H1 (cell line): ENCODE data around the gene LCN10. TPM values are rescaled to one million over a fixed set of nuclear protein-coding genes. Genes with fewer than 3 reads are reported as not detected.

Source experiments
- CTCF ChIA-PET: fragments of 300-600 bp; sonication (Branson Sonifier 250); formaldehyde crosslinking; loops from one replicate; lab custom pipeline; 2021; ENCODE audit not compliant: partially characterized antibody; lab: Charles Lee
- POLR2A ChIA-PET: fragments of 300-600 bp; sonication (Branson Sonifier 250); formaldehyde crosslinking; loops from one replicate; lab custom pipeline; 2021; ENCODE audit warnings: inconsistent platforms; ENCODE audit not compliant: partially characterized antibody; lab: Charles Lee
- DNase-seq, 2 experiments: peaks; one replicate each; pipeline versions ENCODE4 v3.0.0 to v3.0.0-alpha.2; 2010 to 2022; ENCODE audit warnings: low spot score in 2 of 2, low read depth in 1 of 2, mixed read lengths in 1 of 2
- FAIRE-seq: peaks from 2 replicates; lab custom pipeline; 2011; peaks lifted over from hg19 to GRCh38; lab: Jason Lieb, UNC
- H2AFZ ChIP-seq: 2 replicates; pipeline ENCODE4 v1.8.1; 2012; ENCODE audit warnings: low read length, inconsistent platforms
- H2AK5ac ChIP-seq: 2 replicates; pipeline ENCODE4 v1.6.1; 2013; ENCODE audit warnings: low read depth, low read length
- H2BK120ac ChIP-seq: replicated peaks from 2 replicates; pipeline ENCODE3; 2013; ENCODE audit warnings: low read depth, low read length, inconsistent platforms
- H2BK12ac ChIP-seq: 2 replicates; pipeline ENCODE4 v1.6.1; 2013; ENCODE audit warnings: low read depth, low read length
- H2BK15ac ChIP-seq: 2 replicates; pipeline ENCODE4 v1.6.1; 2013; ENCODE audit warnings: low read length
- H2BK20ac ChIP-seq: 2 replicates; pipeline ENCODE4 v1.6.1; 2013; ENCODE audit warnings: low read length
- H2BK5ac ChIP-seq: 2 replicates; pipeline ENCODE4 v1.6.1; 2013; ENCODE audit warnings: low read depth, low read length
- H3K14ac ChIP-seq: 2 replicates; pipeline ENCODE4 v1.6.1; 2013; ENCODE audit warnings: inconsistent platforms; ENCODE audit not compliant: insufficient read length
- H3K18ac ChIP-seq: 2 replicates; pipeline ENCODE4 v1.6.1; 2013; ENCODE audit warnings: low read length; ENCODE audit errors: extremely low read depth
- H3K23ac ChIP-seq: 2 replicates; pipeline ENCODE4 v1.6.1; 2013; ENCODE audit warnings: inconsistent platforms; ENCODE audit not compliant: insufficient read length
- H3K23me2 ChIP-seq: 2 replicates; pipeline ENCODE4 v1.6.1; 2013; ENCODE audit warnings: low read depth, low read length
- H3K27ac ChIP-seq: 2 replicates; pipeline ENCODE4 v1.6.1; 2011; ENCODE audit warnings: low read depth, low read length, inconsistent platforms
- H3K27me3 ChIP-seq, 4 experiments: replicated peaks in 1 of 4; 1 replicate in 1 of 4; 2 replicates in 3 of 4; pipeline versions ENCODE4 v1.6.1 to v1.8.1; 2011 to 2013; ENCODE audit warnings: low read length in 3 of 4, mild to moderate bottlenecking in 3 of 4, inconsistent platforms in 2 of 4, mixed read lengths in 2 of 4, moderate library complexity in 1 of 4; ENCODE audit not compliant: control insufficient read depth in 3 of 4, insufficient read depth in 3 of 4; ENCODE audit errors: extremely low read depth in 1 of 4
- H3K36me3 ChIP-seq, 4 experiments: 2 replicates each; pipeline versions ENCODE4 v1.6.1 to v1.8.1; 2011 to 2013; ENCODE audit warnings: mild to moderate bottlenecking in 4 of 4, low read length in 3 of 4, moderate library complexity in 2 of 4, control low read depth in 1 of 4, inconsistent platforms in 1 of 4; ENCODE audit not compliant: insufficient read depth in 4 of 4, control insufficient read depth in 2 of 4
- H3K4ac ChIP-seq: replicated peaks from 2 replicates; pipeline ENCODE3; 2013; ENCODE audit warnings: low read length, low read depth, mixed read lengths, inconsistent platforms; ENCODE audit not compliant: insufficient read length
- H3K4me1 ChIP-seq, 4 experiments: replicated peaks in 1 of 4; 1 replicate in 1 of 4; 2 replicates in 3 of 4; pipeline versions ENCODE4 v1.6.1 to v1.8.1; 2011 to 2013; ENCODE audit warnings: low read length in 3 of 4, inconsistent platforms in 2 of 4, mixed read lengths in 1 of 4; ENCODE audit not compliant: insufficient read depth in 4 of 4, control insufficient read depth in 3 of 4
- H3K4me2 ChIP-seq, 2 experiments: 2 replicates each; pipeline versions ENCODE4 v1.6.1 to v1.8.1; 2011 to 2013; ENCODE audit warnings: low read depth in 2 of 2, low read length in 2 of 2, control low read depth in 1 of 2, inconsistent platforms in 1 of 2, mild to moderate bottlenecking in 1 of 2; ENCODE audit not compliant: insufficient read depth in 1 of 2
- H3K4me3 ChIP-seq, 4 experiments: fragments of 200-600, 300-600 bp in 1 of 4; sonication (generic), shearing (Covaris generic), sonication (Bioruptor Twin) in 1 of 4; 2 replicates each; pipeline versions ENCODE4 v1.5.1 to v1.8.1; 2011 to 2016; ENCODE audit warnings: low read length in 4 of 4, low read depth in 3 of 4, control low read depth in 2 of 4, inconsistent platforms in 2 of 4, mild to moderate bottlenecking in 2 of 4, mixed read lengths in 1 of 4, moderate library complexity in 1 of 4; ENCODE audit not compliant: insufficient read depth in 2 of 4; ENCODE audit errors: extremely low read depth in 1 of 4
- H3K56ac ChIP-seq: replicated peaks from 2 replicates; pipeline ENCODE3; 2013; ENCODE audit warnings: low read depth, mild to moderate bottlenecking, mixed read lengths, low read length, inconsistent platforms; ENCODE audit not compliant: insufficient read length
- H3K79me1 ChIP-seq: 2 replicates; pipeline ENCODE4 v1.6.1; 2013; ENCODE audit warnings: low read depth, low read length, control low read depth
- H3K79me2 ChIP-seq, 2 experiments: 2 replicates each; pipeline versions ENCODE4 v1.6.1 to v1.8.1; 2012 to 2013; ENCODE audit warnings: low read length in 2 of 2, mild to moderate bottlenecking in 2 of 2, inconsistent platforms in 1 of 2; ENCODE audit not compliant: insufficient read depth in 2 of 2, control insufficient read depth in 1 of 2
- H3K9ac ChIP-seq, 4 experiments: replicated peaks in 1 of 4; 1 replicate in 1 of 4; 2 replicates in 3 of 4; pipeline versions ENCODE4 v1.6.1 to v1.8.1; 2011 to 2013; ENCODE audit warnings: low read depth in 3 of 4, low read length in 3 of 4, control low read depth in 2 of 4, mild to moderate bottlenecking in 2 of 4, moderate library complexity in 2 of 4, inconsistent platforms in 1 of 4; ENCODE audit errors: extremely low read depth in 1 of 4
- H3K9me3 ChIP-seq, 2 experiments: 2 replicates each; pipeline versions ENCODE4 v1.6.1 to v1.8.1; 2012 to 2013; ENCODE audit warnings: mild to moderate bottlenecking in 2 of 2, moderate library complexity in 2 of 2, control low read depth in 1 of 2, inconsistent platforms in 1 of 2, low read depth in 1 of 2, low read length in 1 of 2, mixed read lengths in 1 of 2; ENCODE audit not compliant: insufficient read depth in 2 of 2
- H4K20me1 ChIP-seq, 2 experiments: replicated peaks in 1 of 2; 2 replicates each; pipeline versions ENCODE3 to v1.8.1; 2011 to 2013; ENCODE audit warnings: inconsistent platforms in 2 of 2, low read length in 2 of 2, mild to moderate bottlenecking in 1 of 2; ENCODE audit not compliant: insufficient read depth in 2 of 2, control insufficient read depth in 1 of 2
- H4K5ac ChIP-seq: 2 replicates; pipeline ENCODE4 v1.6.1; 2013; ENCODE audit warnings: low read length, low read depth, mixed read lengths, inconsistent platforms; ENCODE audit not compliant: insufficient read length
- H4K8ac ChIP-seq: 2 replicates; pipeline ENCODE4 v1.8.0; 2013; ENCODE audit warnings: mild to moderate bottlenecking, moderate library complexity, low read length, inconsistent platforms; ENCODE audit not compliant: insufficient read depth; ENCODE audit errors: extremely low read depth
- H4K91ac ChIP-seq: replicated peaks from 2 replicates; pipeline ENCODE3; 2013; ENCODE audit warnings: low read length, mixed read lengths, inconsistent platforms; ENCODE audit not compliant: insufficient read length
- CTBP2 ChIP-seq: IDR thresholded peaks from 2 replicates; pipeline ENCODE4 v1.7.0; 2011; ENCODE audit warnings: borderline replicate concordance, mild to moderate bottlenecking, moderate library complexity, mixed read lengths, low read length; ENCODE audit not compliant: insufficient read depth, insufficient read length
- EP300 ChIP-seq, 2 experiments: IDR thresholded peaks; 1 replicate in 1 of 2; 2 replicates in 1 of 2; pipeline ENCODE4 v1.6.1; 2011 to 2012; ENCODE audit warnings: low read depth in 2 of 2, low read length in 2 of 2, mild to moderate bottlenecking in 2 of 2, borderline replicate concordance in 1 of 2, inconsistent platforms in 1 of 2, moderate library complexity in 1 of 2
- HDAC2 ChIP-seq, 2 experiments: fragments of 300-600 bp in 1 of 2; sonication (generic) in 1 of 2; IDR thresholded peaks; 2 replicates each; pipeline ENCODE4 v1.6.1; 2011 to 2012; ENCODE audit warnings: low read depth in 2 of 2, low read length in 2 of 2, mild to moderate bottlenecking in 2 of 2, moderate library complexity in 2 of 2, borderline replicate concordance in 1 of 2, inconsistent platforms in 1 of 2
- NRF1 ChIP-seq: IDR thresholded peaks from 2 replicates; pipeline ENCODE4 v1.6.1; 2011; ENCODE audit warnings: mild to moderate bottlenecking, low read depth, low read length, improper control_type of control experiment
- RAD21 ChIP-seq, 2 experiments: IDR thresholded peaks in 1 of 2; conservative IDR thresholded peaks in 1 of 2; 2 replicates each; pipeline ENCODE4 v1.6.1; 2011; ENCODE audit warnings: low read depth in 2 of 2, low read length in 2 of 2, improper control_type of control experiment in 1 of 2, inconsistent platforms in 1 of 2, mild to moderate bottlenecking in 1 of 2, moderate library complexity in 1 of 2
- RFX5 ChIP-seq: IDR thresholded peaks from 2 replicates; pipeline ENCODE4 v1.6.1; 2011; ENCODE audit warnings: low read depth, low read length, improper control_type of control experiment, borderline replicate concordance
- SRF ChIP-seq: IDR thresholded peaks from 2 replicates; pipeline ENCODE4 v1.6.1; 2011; ENCODE audit warnings: mild to moderate bottlenecking, low read depth, low read length, moderate library complexity
- TCF12 ChIP-seq: IDR thresholded peaks from 2 replicates; pipeline ENCODE4 v1.6.1; 2011; ENCODE audit warnings: low read depth, mild to moderate bottlenecking, low read length
- WGBS, 2 experiments: shearing (Covaris generic) in 1 of 2; methylation state at CpG; one replicate each; pipeline versions ENCODE4 v1.1.6 to v1.1.7; 2013 to 2015; ENCODE audit warnings: low lambda C conversion rate in 2 of 2, mixed read lengths in 2 of 2, inconsistent platforms in 1 of 2, low coverage in 1 of 2, missing lambda C conversion rate in 1 of 2; ENCODE audit not compliant: insufficient replicate concordance in 2 of 2, insufficient coverage in 1 of 2, insufficient read length in 1 of 2; ENCODE audit errors: extremely low coverage in 1 of 2, missing lambda C conversion rate in 1 of 2; 5-methylcytosine and 5-hydroxymethylcytosine counted together
- polyA plus RNA-seq, 7 experiments: library from polyadenylated mRNA; depleted of rRNA in 3 of 7; stranded (reverse) in 5 of 7; unstranded in 2 of 7; fragments of >200 nt in 5 of 7; fragments of 200-250 nt in 2 of 7; gene quantifications; 1 replicate in 5 of 7; 2 replicates in 1 of 7; 4 replicates in 1 of 7; pipeline versions ENCODE4 v1.2.1 to v1.2.3, GENCODE V29; 2011 to 2013; ENCODE audit warnings: missing spikeins in 2 of 7, mixed read lengths in 2 of 7
- total RNA-seq: library from RNA; stranded (reverse); fragmentation: NEBNext Ultra II Directional; extraction: Animal tissue kit (Norgen Biotek cat#: 25700); gene quantifications from 2 replicates; pipeline ENCODE4 v1.2.1, GENCODE V29; 2021
- TF ChIP-seq, protein P1 (sequence below): IDR thresholded peaks from 2 replicates; pipeline ENCODE4 v1.6.1; 2011; ENCODE audit warnings: low read length, improper control_type of control experiment

Gene LCN10
- total and polyA plus RNA-seq, 2 of the 8 experiments (the other 6 are each of a cell fraction or from before 2014, with no cell fraction given): 2.6 to 2.8 TPM

GRCh38 chr9:136732444-136733178 is 10.1 kb downstream of the LCN10 start:
- H3K27ac ChIP-seq: no peak overlapping the region
- H2AFZ ChIP-seq: no peak overlapping the region
- H3K79me1 ChIP-seq: peaks cover 5% of the 10 kb centered on the region; the same call in 1 of the 2 replicates
- no peak overlapping the region for H4K8ac ChIP-seq
- no peaks in the 10 kb centered on the region for H3K9me3 ChIP-seq
- H2BK5ac ChIP-seq: no peak overlapping the region
- no peak overlapping the region for H2BK20ac ChIP-seq
- H4K5ac ChIP-seq: no peak overlapping the region
- peaks cover 0 to 3% of the 10 kb centered on the region in 2 experiments for H4K20me1 ChIP-seq
- H3K18ac ChIP-seq: no peak overlapping the region
- H3K79me2 ChIP-seq: peaks cover 3 to 13% of the 10 kb centered on the region in 2 experiments
- H3K27me3 ChIP-seq: peaks cover 0 to 9% (median 5%) of the 10 kb centered on the region in 4 experiments; a peak in 5 of 7 replicates
- no peak overlapping the region for H3K9ac ChIP-seq
- no peak overlapping the region for H2BK15ac ChIP-seq
- ChIA-PET CTCF (interaction anchor here (1.0 kb wide), 1 partner anchor 25 kb away, joined by 6 read pairs; the partner anchor contains the start of gene LCN8), POLR2A (interaction anchor here (1.2 to 14.1 kb wide), 4 partner anchors 9 to 25 kb away, joined by 4 to 223 read pairs (median 72); partner anchors contain the start of genes DIPK1B, LCN10, LCN6 and LCN8)
- no peak overlapping the region for H3K4me2 ChIP-seq
- no peak overlapping the region for H2BK12ac ChIP-seq
- H2BK120ac ChIP-seq: no peak overlapping the region
- H3K14ac ChIP-seq: no peak overlapping the region
- no peak overlapping the region for H4K91ac ChIP-seq
- DNase-seq: no peak
- 71% methylated on average over 13 of the region's 16 CpGs; no CpG with 5 or more reads in 1 of the 2 experiments for WGBS, 2 experiments
- peaks cover 0 to 3% (median 0%) of the 10 kb centered on the region in 4 experiments; a peak in 5 of 7 replicates for H3K4me1 ChIP-seq
- H3K56ac ChIP-seq: no peak overlapping the region
- no peak overlapping the region for H3K23ac ChIP-seq
- no peaks in the 10 kb centered on the region for H3K36me3 ChIP-seq
- FAIRE-seq: no peak
- peaks cover 6% of the 10 kb centered on the region; the same call in 1 of the 2 replicates for H3K23me2 ChIP-seq
- H3K4me3 ChIP-seq: no peak overlapping the region
- no peak overlapping the region for H2AK5ac ChIP-seq
- H3K4ac ChIP-seq: no peak overlapping the region
- no peak for TF ChIP-seq HDAC2 (IDR thresholded peaks at IDR 0.05; ENCODE audit: borderline replicate concordance in 1 of 2, low read depth in 2 of 2, low read length in 2 of 2)
- no peak for TF ChIP-seq NRF1
- no peak for TF ChIP-seq RAD21 (IDR thresholded peaks at IDR 0.05 in 1 of 2, conservative IDR thresholded peaks at IDR 0.05 in 1 of 2; ENCODE audit: low read depth in 2 of 2, low read length in 2 of 2)
- no peak for TF ChIP-seq TCF12
- TF ChIP-seq CTBP2: no peak
- TF ChIP-seq SRF: no peak
- TF ChIP-seq, protein P1, sequence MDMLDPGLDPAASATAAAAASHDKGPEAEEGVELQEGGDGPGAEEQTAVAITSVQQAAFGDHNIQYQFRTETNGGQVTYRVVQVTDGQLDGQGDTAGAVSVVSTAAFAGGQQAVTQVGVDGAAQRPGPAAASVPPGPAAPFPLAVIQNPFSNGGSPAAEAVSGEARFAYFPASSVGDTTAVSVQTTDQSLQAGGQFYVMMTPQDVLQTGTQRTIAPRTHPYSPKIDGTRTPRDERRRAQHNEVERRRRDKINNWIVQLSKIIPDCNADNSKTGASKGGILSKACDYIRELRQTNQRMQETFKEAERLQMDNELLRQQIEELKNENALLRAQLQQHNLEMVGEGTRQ: no peak
- no peak for TF ChIP-seq EP300 (IDR thresholded peaks at IDR 0.05; ENCODE audit: borderline replicate concordance in 1 of 2, low read depth in 2 of 2, low read length in 2 of 2)
- TF ChIP-seq RFX5: no peak
